Skeletal muscle satellite cell (primary cell): Measurements from ENCODE around the gene PDCD4. TPM values are rescaled to one million over a fixed set of nuclear protein-coding genes. Genes with fewer than 3 reads are reported as not detected.

Experiments used
- H3K27me3 ChIP-seq: 2 replicates; pipeline ENCODE4 v1.7.0; 2013; ENCODE audit warnings: low read length; ENCODE audit not compliant: control insufficient read depth, insufficient read depth
- H3K36me3 ChIP-seq: 2 replicates; pipeline ENCODE4 v1.7.0; 2013; ENCODE audit warnings: mild to moderate bottlenecking, control low read depth, low read length; ENCODE audit not compliant: insufficient read depth
- H3K4me1 ChIP-seq: 2 replicates; pipeline ENCODE4 v1.7.0; 2013; ENCODE audit warnings: low read length; ENCODE audit not compliant: control insufficient read depth, insufficient read depth
- H3K4me2 ChIP-seq: 2 replicates; pipeline ENCODE4 v1.7.0; 2013; ENCODE audit warnings: mild to moderate bottlenecking, low read length
- H3K4me3 ChIP-seq: 2 replicates; pipeline ENCODE4 v1.7.0; 2013; ENCODE audit warnings: low read length
- H3K9ac ChIP-seq: 2 replicates; pipeline ENCODE4 v1.7.0; 2013; ENCODE audit warnings: mild to moderate bottlenecking, low read depth, low read length, moderate library complexity
- H3K9me3 ChIP-seq: replicated peaks from 2 replicates; pipeline ENCODE4 v1.7.0; 2013; ENCODE audit warnings: mild to moderate bottlenecking, control low read depth, low read length
- total RNA-seq: library from RNA; depleted of rRNA; stranded (reverse); fragments of >200 nt; gene quantifications from 2 replicates; pipeline ENCODE4 v1.2.3, GENCODE V29; 2012; rRNA removed

The PDCD4 gene
- total RNA-seq = 15.9 and 28.6 TPM in 2 replicates

- Histone ChIP-seq H3K9ac (peak within 1 kb of the TSS; percentile 93), H3K4me2 (peak within 1 kb of the TSS; percentile 94), H3K4me1 (peaks cover 26% of the 10 kb centered on the region), H3K9me3 (no peaks in the 10 kb centered on the region), H3K36me3 (peaks cover 6% of the 10 kb centered on the region), H3K4me3 (peak within 1 kb of the TSS; percentile 88), H3K27me3 (no peaks in the 10 kb centered on the region)
Measured at GRCh38 chr10:110871298-110872084, at the start of gene PDCD4. PDCD4 (plus strand) TSS chr10:110871928; CDS start chr10:110876028, 4,100 bp downstream.

DNA sequence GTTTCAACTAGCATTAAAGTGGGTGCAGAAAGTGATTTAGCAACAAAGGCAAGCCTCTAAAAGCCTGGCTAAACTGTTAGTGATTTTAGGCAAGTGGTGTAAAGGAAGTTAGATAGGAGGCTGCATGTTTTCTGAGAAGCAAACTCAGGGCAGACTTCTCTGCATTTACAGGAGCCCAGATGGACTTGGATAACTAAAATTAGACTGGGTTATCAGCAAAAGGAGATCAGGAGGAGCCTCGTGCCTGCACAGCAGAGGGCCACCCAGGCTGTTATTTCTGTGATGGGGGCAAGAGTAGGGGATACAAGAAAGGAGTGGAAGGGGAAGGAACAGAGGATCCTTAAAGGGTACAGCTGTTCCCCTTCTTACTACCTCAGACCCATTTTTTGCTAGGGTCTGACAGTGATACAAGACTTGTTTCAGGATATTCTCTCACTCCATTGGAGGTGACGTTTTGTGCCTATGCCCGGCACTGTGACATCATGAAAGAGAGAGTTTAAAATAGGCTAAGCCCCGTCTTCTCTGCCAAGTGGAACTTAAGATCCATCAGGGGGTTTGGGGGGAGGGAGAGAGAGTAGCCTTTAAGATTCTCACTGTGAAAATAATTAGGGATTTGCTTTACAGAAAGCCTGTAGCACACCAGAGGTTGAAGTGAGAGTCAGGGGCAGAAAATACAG is 49.6 kb upstream of the PDCD4 start:
- no peak overlapping the region for H3K9ac ChIP-seq
- H3K4me3 ChIP-seq = no peak overlapping the region
- H3K9me3 ChIP-seq = no peaks in the 10 kb centered on the region
- no peaks in the 10 kb centered on the region for H3K36me3 ChIP-seq
- H3K4me1 ChIP-seq = peaks cover 9% of the 10 kb centered on the region
- peaks cover 4% of the 10 kb centered on the region for H3K27me3 ChIP-seq
- H3K4me2 ChIP-seq = no peak overlapping the region

- Histone ChIP-seq H3K4me1 (peaks cover 12% of the 10 kb centered on the region), H3K9ac (no peak overlapping the region)
Measured at GRCh38 chr10:110822712-110823311, 48.9 kb upstream of the PDCD4 start.

DNA sequence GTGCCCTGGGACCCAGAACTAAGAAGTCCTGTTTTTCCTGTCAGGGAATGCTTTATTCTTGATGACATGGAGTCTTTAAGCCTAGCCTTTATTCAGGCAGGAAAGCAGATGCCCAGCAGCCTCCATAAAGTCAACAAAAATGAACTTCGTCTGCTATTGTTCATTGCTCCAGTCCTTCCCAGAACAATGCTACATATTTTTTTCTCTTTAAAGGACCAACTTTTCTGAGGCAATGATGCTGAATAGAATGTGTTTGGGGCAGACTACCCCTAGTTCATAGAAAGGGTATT is 47.6 kb upstream of the PDCD4 start:
- Histone ChIP-seq H3K9ac (no peak overlapping the region), H3K4me1 (peaks cover 15% of the 10 kb centered on the region)

More at GRCh38 chr10:110822712-110823311, 48.9 kb upstream of the PDCD4 start:
- Histone ChIP-seq H3K4me3 (no peak overlapping the region), H3K9me3 (no peaks in the 10 kb centered on the region), H3K36me3 (no peaks in the 10 kb centered on the region), H3K27me3 (peaks cover 4% of the 10 kb centered on the region), H3K4me2 (no peak overlapping the region)

DNA sequence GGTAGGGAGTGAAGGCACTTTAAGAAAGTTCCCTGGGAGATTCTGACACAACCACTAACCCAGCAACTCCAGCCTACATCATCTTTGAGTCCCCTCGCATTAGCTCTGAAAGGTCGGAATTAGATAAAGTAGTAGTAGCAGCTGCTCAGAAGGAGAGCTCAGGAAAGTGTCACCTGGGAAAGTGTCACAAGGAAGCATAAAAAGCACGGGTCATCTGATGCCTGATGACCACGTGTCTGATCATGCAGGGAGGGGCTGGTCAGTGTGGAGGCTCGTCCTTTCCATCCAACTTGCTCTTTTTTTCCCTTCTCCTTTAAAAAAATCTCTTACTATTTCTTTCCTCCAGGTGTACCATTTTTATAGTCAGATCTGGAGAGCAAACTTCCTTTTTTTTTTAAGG is 47.1 kb upstream of the PDCD4 start:
- peaks cover 15% of the 10 kb centered on the region for H3K4me1 ChIP-seq
- H3K4me3 ChIP-seq = no peak overlapping the region
- no peak overlapping the region for H3K4me2 ChIP-seq
- H3K9ac ChIP-seq = no peak overlapping the region
- peaks cover 4% of the 10 kb centered on the region for H3K27me3 ChIP-seq
- no peaks in the 10 kb centered on the region for H3K9me3 ChIP-seq
- H3K36me3 ChIP-seq = no peaks in the 10 kb centered on the region

More for the DNA sequence above, 47.6 kb upstream of the PDCD4 start:
- Histone ChIP-seq H3K36me3 (no peaks in the 10 kb centered on the region), H3K27me3 (peaks cover 4% of the 10 kb centered on the region), H3K4me3 (no peak overlapping the region), H3K9me3 (no peaks in the 10 kb centered on the region), H3K4me2 (no peak overlapping the region)

- peaks cover 4% of the 10 kb centered on the region for H3K27me3 ChIP-seq
- no peak overlapping the region for H3K4me3 ChIP-seq
- H3K9me3 ChIP-seq = no peaks in the 10 kb centered on the region
- H3K36me3 ChIP-seq = no peaks in the 10 kb centered on the region
- peaks cover 8% of the 10 kb centered on the region for H3K4me1 ChIP-seq
- H3K9ac ChIP-seq = no peak overlapping the region
- H3K4me2 ChIP-seq = no peak overlapping the region
Measured at GRCh38 chr10:110825508-110825907, 46.2 kb upstream of the PDCD4 start.

- H3K4me3 ChIP-seq = no peak overlapping the region
- no peak overlapping the region for H3K9ac ChIP-seq
- H3K9me3 ChIP-seq = no peaks in the 10 kb centered on the region
- peaks cover 6% of the 10 kb centered on the region for H3K4me1 ChIP-seq
- H3K27me3 ChIP-seq = peaks cover 4% of the 10 kb centered on the region
- H3K36me3 ChIP-seq = no peaks in the 10 kb centered on the region
- H3K4me2 ChIP-seq = peak overlapping the region; percentile 28
Measured at GRCh38 chr10:110827410-110827809, 44.3 kb upstream of the PDCD4 start.

DNA sequence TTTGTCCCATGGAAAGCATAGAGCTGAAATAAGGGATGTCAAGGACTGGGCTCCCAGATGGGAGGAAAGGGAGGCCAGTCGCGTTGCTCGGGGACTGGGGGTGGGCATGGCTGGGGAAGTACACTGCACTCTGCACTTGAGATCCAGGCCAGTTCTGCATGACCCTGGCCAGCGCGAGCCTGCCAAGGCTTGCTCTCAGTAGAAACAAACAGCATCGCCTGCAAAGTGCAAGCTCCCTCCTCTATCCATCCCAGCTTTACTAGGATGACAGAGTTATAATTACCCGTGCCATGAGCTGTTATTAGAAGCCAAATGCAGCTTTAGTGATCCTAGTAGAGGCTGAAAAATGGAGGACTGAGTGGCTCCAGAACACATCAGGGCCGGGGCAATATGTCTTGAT is 43.9 kb upstream of the PDCD4 start:
- Histone ChIP-seq H3K4me2 (peak overlapping the region; percentile 28), H3K27me3 (peaks cover 4% of the 10 kb centered on the region), H3K4me1 (peaks cover 6% of the 10 kb centered on the region), H3K9ac (no peak overlapping the region), H3K36me3 (no peaks in the 10 kb centered on the region), H3K9me3 (no peaks in the 10 kb centered on the region), H3K4me3 (no peak overlapping the region)

DNA sequence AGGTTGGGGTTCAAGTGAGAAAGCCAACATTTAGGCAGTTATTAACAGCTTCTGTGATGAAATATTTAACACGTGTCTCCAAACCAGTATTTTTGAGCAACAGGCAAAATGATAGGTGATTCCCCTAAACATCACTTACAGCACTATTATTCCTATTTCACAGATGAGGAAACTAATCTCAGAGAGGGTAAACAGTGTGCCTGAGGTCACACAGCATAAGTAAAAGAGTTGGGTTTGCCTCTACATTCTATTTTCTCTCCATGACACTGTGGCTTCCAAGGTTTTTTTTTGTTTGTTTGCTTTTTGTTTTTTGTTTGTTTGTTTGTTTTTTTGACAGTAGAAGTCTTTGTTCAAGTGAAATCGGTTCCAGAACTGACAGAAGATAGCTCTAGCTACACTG is 43.2 kb upstream of the PDCD4 start:
- no peak overlapping the region for H3K4me2 ChIP-seq
- no peaks in the 10 kb centered on the region for H3K36me3 ChIP-seq
- H3K9ac ChIP-seq = no peak overlapping the region
- H3K4me1 ChIP-seq = peaks cover 6% of the 10 kb centered on the region
- peaks cover 4% of the 10 kb centered on the region for H3K27me3 ChIP-seq
- no peak overlapping the region for H3K4me3 ChIP-seq
- H3K9me3 ChIP-seq = no peaks in the 10 kb centered on the region

GRCh38 chr10:110829721-110830410 is 41.9 kb upstream of the PDCD4 start:
- Histone ChIP-seq H3K4me2 (no peak overlapping the region), H3K9ac (no peak overlapping the region), H3K36me3 (no peaks in the 10 kb centered on the region), H3K4me1 (peaks cover 6% of the 10 kb centered on the region), H3K9me3 (no peaks in the 10 kb centered on the region), H3K27me3 (no peaks in the 10 kb centered on the region), H3K4me3 (no peak overlapping the region)

- Histone ChIP-seq H3K36me3 (no peaks in the 10 kb centered on the region), H3K9ac (no peak overlapping the region), H3K27me3 (no peaks in the 10 kb centered on the region)
Measured at GRCh38 chr10:110833234-110833940, 38.3 kb upstream of the PDCD4 start.

More at GRCh38 chr10:110833234-110833940, 38.3 kb upstream of the PDCD4 start:
- H3K4me2 ChIP-seq = no peak overlapping the region
- H3K4me3 ChIP-seq = no peak overlapping the region
- H3K4me1 ChIP-seq = peaks cover 12% of the 10 kb centered on the region
- H3K9me3 ChIP-seq = no peaks in the 10 kb centered on the region
